ENCODE data around the gene CDC25C. TPM values are rescaled to one million over a fixed set of nuclear protein-coding genes. Genes with fewer than 3 reads are reported as not detected.

CDC25C gene
- total and polyA plus RNA-seq, 2 of the 4 experiments (the other 2 are of a cell fraction) = 7.3 to 8.2 TPM

DNA sequence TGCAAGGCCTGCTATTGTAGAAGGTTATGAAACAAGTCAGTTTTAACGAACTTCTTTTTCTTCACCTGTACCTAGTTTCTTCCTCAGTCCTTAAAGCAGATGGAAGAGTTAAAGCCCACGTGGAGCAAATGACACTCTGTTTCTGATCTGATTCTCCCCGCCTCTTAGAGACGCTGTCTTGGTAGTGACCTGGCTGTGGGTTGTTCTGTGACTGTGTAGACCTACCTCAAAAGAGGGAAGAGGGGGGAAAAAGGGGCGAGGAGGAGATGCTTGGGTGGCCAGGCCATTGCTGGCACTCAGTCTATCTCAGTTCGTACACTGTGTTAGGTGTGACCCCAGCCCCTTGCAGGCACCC is 57.8 kb downstream of the CDC25C start:
- no peaks in the 10 kb centered on the region for H3K36me3 ChIP-seq (ENCODE audit: control insufficient read depth, insufficient read depth, low read length)
- H3K27ac ChIP-seq (ENCODE audit: insufficient read depth, low read length) = no peak overlapping the region
- TF ChIP-seq FOS (IDR thresholded peaks at IDR 0.05; ENCODE audit: low read depth, low read length) (no peak), POLR2A (IDR thresholded peaks at IDR 0.05; ENCODE audit: low read depth, low read length) (no peak), MAFK (IDR thresholded peaks at IDR 0.05; ENCODE audit: low read depth, low read length) (no peak), CHD1 (IDR thresholded peaks at IDR 0.05; ENCODE audit: low read depth, low read length) (no peak), RCOR1 (IDR thresholded peaks at IDR 0.05; ENCODE audit: insufficient replicate concordance, low read length) (no peak)
- no peak overlapping the region for H3K4ac ChIP-seq (ENCODE audit: low read depth, low read length)
- no peak overlapping the region for H3K23ac ChIP-seq (ENCODE audit: low read depth, low read length)
- H3K18ac ChIP-seq (ENCODE audit: low read depth, low read length) = no peak overlapping the region
- no peaks in the 10 kb centered on the region for H3K9me1 ChIP-seq (ENCODE audit: insufficient read depth, low read length)
- ATAC-seq (ENCODE audit: low read depth) (no peak), DNase-seq (no peak)
- intact Hi-C loops (cut with micrococcal nuclease) = no loop called here
- no peaks in the 10 kb centered on the region for H3K9me3 ChIP-seq (ENCODE audit: control insufficient read depth, insufficient read depth, low read length)
- peak overlapping the region; percentile 28; the same call in 1 of the 2 replicates for H3K4me2 ChIP-seq (ENCODE audit: low read depth, low read length)
- no peak overlapping the region for H2BK20ac ChIP-seq (ENCODE audit: low read depth, low read length)
- H3K4me1 ChIP-seq (ENCODE audit: control insufficient read depth, insufficient read depth, low read length) = no peaks in the 10 kb centered on the region; the same call in 1 of the 2 replicates
- no peak overlapping the region for H2BK120ac ChIP-seq (ENCODE audit: low read depth, low read length)
- no peaks in the 10 kb centered on the region for H3K79me1 ChIP-seq (ENCODE audit: low read depth in 1 of 2, low read length in 2 of 2)
- H3K27me3 ChIP-seq (ENCODE audit: control insufficient read depth, insufficient read depth, low read length) = peaks cover 32% of the 10 kb centered on the region
- H3K9ac ChIP-seq (ENCODE audit: low read depth, low read length) = no peak overlapping the region
- ChIA-PET CTCF (no interaction called here), POLR2A (ENCODE audit: unreplicated experiment) (no interaction called here)
- WGBS, 2 experiments (ENCODE audit: extremely low coverage in 2 of 2, insufficient read length in 1 of 2) = 66% methylated on average over 3 of the region's 6 CpGs; no CpG with 5 or more reads in 1 of the 2 experiments
- peak overlapping the region; percentile 84 for H2AFZ ChIP-seq (replicated peaks; ENCODE audit: low read length, poor library complexity)
- no peak overlapping the region for H4K91ac ChIP-seq (ENCODE audit: insufficient read depth, low read depth, low read length)
- no peak overlapping the region for H2AK5ac ChIP-seq (ENCODE audit: low read depth, low read length)
- peak overlapping the region; percentile 30; the same call in 1 of the 2 replicates for H3K4me3 ChIP-seq (ENCODE audit: insufficient read depth, low read depth, low read length)
- no peak overlapping the region for H4K5ac ChIP-seq (ENCODE audit: low read depth, low read length)
- H2BK15ac ChIP-seq (ENCODE audit: low read depth, low read length) = no peak overlapping the region
- no peak overlapping the region for H2BK5ac ChIP-seq (ENCODE audit: low read depth, low read length, poor library complexity, severe bottlenecking)
- dilution Hi-C loops (cut with HindIII; ENCODE audit: low sequenced_read_pairs, unreplicated experiment) = no loop called here
- no peaks in the 10 kb centered on the region for H4K20me1 ChIP-seq (ENCODE audit: insufficient read depth, low read length)
- in situ Hi-C loops (cut with MboI; ENCODE audit: low sequenced_read_pairs) = no loop called here
- BruUV-seq (replicated peaks) = no TSS peak
- no peak overlapping the region for H3K56ac ChIP-seq (ENCODE audit: extremely low read depth, insufficient read depth, low read length)
- no peak overlapping the region for H2AK9ac ChIP-seq (replicated peaks; ENCODE audit: low read depth, low read length, poor library complexity)
- no peak overlapping the region for H4K8ac ChIP-seq (ENCODE audit: low read depth in 2 of 2, low read length in 2 of 2)
- H3K14ac ChIP-seq (replicated peaks; ENCODE audit: low read depth, low read length) = no peak overlapping the region

Measured in IMR-90 (cell line).